K562 (cell line): ENCODE results near the gene AIFM1. TPM values are rescaled to one million over a fixed set of nuclear protein-coding genes. Genes with fewer than 3 reads are reported as not detected.

Source experiments
- DACH1 ChIP-seq: fragments of 450-650 bp; IDR thresholded peaks from 2 replicates; pipeline ENCODE4 v1.6.1; 2018; ENCODE audit not compliant: partially characterized antibody
- EGR1 ChIP-seq: fragments of 450-650 bp; conservative IDR thresholded peaks from 2 replicates; pipeline ENCODE4 v1.6.1; 2017; ENCODE audit warnings: mild to moderate bottlenecking
- EHMT2 ChIP-seq: fragments of 450-650 bp; IDR thresholded peaks from 2 replicates; pipeline ENCODE4 v1.6.1; 2018; ENCODE audit warnings: antibody characterized with exemption
- IRF9 ChIP-seq: fragments of 450-650 bp; IDR thresholded peaks from 2 replicates; pipeline ENCODE4 v1.6.1; 2016; ENCODE audit warnings: missing biosample characterization, missing genetic modification characterization
- MBD1 ChIP-seq: fragments of 250-450 bp; sonication (Bioruptor Pico); IDR thresholded peaks from 2 replicates; pipeline ENCODE4 v1.8.0; 2022; ENCODE audit warnings: inconsistent platforms
- MEIS2 ChIP-seq: fragments of 450-650 bp; IDR thresholded peaks from 2 replicates; pipeline ENCODE4 v1.6.1; 2014; ENCODE audit warnings: mild to moderate bottlenecking; ENCODE audit not compliant: partially characterized antibody
- NFIC ChIP-seq: fragments of 450-650 bp; IDR thresholded peaks from 2 replicates; pipeline ENCODE4 v1.6.1; 2017; ENCODE audit warnings: mild to moderate bottlenecking, inconsistent platforms
- NR3C1 ChIP-seq: sonication (generic); formaldehyde crosslinking; IDR thresholded peaks from 2 replicates; pipeline ENCODE4 v1.8.1; 2022; ENCODE audit warnings: missing genetic modification reagents
- PML ChIP-seq: IDR thresholded peaks from 2 replicates; pipeline ENCODE4 v1.6.1; 2012; ENCODE audit warnings: low read length, inconsistent platforms
- RCOR1 ChIP-seq, 2 experiments: IDR thresholded peaks; 2 replicates each; pipeline ENCODE4 v1.6.1; 2012; ENCODE audit warnings: low read depth in 2 of 2, low read length in 2 of 2, borderline replicate concordance in 1 of 2, improper control_type of control experiment in 1 of 2
- RNF2 ChIP-seq: sonication (generic); IDR thresholded peaks from 2 replicates; pipeline ENCODE4 v1.6.1; 2016
- SIRT6 ChIP-seq: IDR thresholded peaks from one replicate; pipeline ENCODE4 v1.6.1; 2012; ENCODE audit warnings: low read depth, mild to moderate bottlenecking, control low read depth, inconsistent platforms, low read length, moderate library complexity
- SIX5 ChIP-seq, 2 experiments: IDR thresholded peaks; 2 replicates each; pipeline ENCODE4 v1.6.1; 2011; ENCODE audit warnings: low read length in 2 of 2, borderline replicate concordance in 1 of 2, low read depth in 1 of 2, mild to moderate bottlenecking in 1 of 2, moderate library complexity in 1 of 2; ENCODE audit not compliant: insufficient read depth in 1 of 2
- USF1 ChIP-seq: sonication (generic); formaldehyde crosslinking; IDR thresholded peaks from 2 replicates; pipeline ENCODE4 v1.9.0; 2022; ENCODE audit warnings: mild to moderate bottlenecking, missing genetic modification reagents
- ZNF512 ChIP-seq: IDR thresholded peaks from 2 replicates; pipeline ENCODE4 v1.6.1; 2016; ENCODE audit warnings: missing genetic modification characterization, missing compliant biosample characterization
- ZNF785 ChIP-seq: fragments of 250-450 bp; sonication (Bioruptor Pico); IDR thresholded peaks from 2 replicates; pipeline ENCODE4 v1.4.0; 2020; ENCODE audit warnings: mild to moderate bottlenecking
- polyA plus RNA-seq, 8 experiments: library from polyadenylated mRNA; depleted of rRNA in 4 of 8; stranded (reverse) in 5 of 8; unstranded in 3 of 8; fragments of >200 nt; fragmentation: Nextera tagmentation in 2 of 8; fragmentation: Illumina TruSeq in 1 of 8; extraction: Ambion mirVana in 2 of 8; extraction: Trizol in 1 of 8; gene quantifications; 2 replicates each; pipeline versions ENCODE4 v1.2.1 to v1.2.3, GENCODE V29; 2011 to 2014; ENCODE audit warnings: inconsistent platforms in 1 of 8, missing spikeins in 1 of 8
- total RNA-seq, 7 experiments: library from RNA; depleted of rRNA in 6 of 7; stranded (reverse); fragments of >200 nt in 6 of 7; fragmentation: Illumina TruSeq in 2 of 7; extraction: Trizol in 2 of 7; gene quantifications; 2 replicates each; pipeline versions ENCODE4 v1.2.1 to v1.2.3, GENCODE V29; 2011 to 2021; ENCODE audit warnings: low replicate concordance in 1 of 7
- TF ChIP-seq, protein P1 (sequence below): sonication (generic); formaldehyde crosslinking; IDR thresholded peaks from 2 replicates; pipeline ENCODE4 v1.8.0; 2022; ENCODE audit warnings: mild to moderate bottlenecking, missing genetic modification reagents
- TF ChIP-seq, protein P2 (sequence below), 2 experiments: fragments of 450-650 bp; IDR thresholded peaks; 2 replicates each; pipeline ENCODE4 v1.6.1; 2016

AIFM1 gene
- total and polyA plus RNA-seq, 9 of the 15 experiments (the other 6 are each of a cell fraction or from before 2014, with no cell fraction given): 51.0 to 117 (median 91.2) TPM

GRCh38 chrX:130120746-130121504, 44.7 kb downstream of the AIFM1 start (continued):
- no peak for TF ChIP-seq DACH1
- no peak for TF ChIP-seq RNF2
- no peak for TF ChIP-seq RCOR1 (IDR thresholded peaks at IDR 0.05; ENCODE audit: borderline replicate concordance in 1 of 2, low read depth in 2 of 2, low read length in 2 of 2)
- TF ChIP-seq, protein P1, sequence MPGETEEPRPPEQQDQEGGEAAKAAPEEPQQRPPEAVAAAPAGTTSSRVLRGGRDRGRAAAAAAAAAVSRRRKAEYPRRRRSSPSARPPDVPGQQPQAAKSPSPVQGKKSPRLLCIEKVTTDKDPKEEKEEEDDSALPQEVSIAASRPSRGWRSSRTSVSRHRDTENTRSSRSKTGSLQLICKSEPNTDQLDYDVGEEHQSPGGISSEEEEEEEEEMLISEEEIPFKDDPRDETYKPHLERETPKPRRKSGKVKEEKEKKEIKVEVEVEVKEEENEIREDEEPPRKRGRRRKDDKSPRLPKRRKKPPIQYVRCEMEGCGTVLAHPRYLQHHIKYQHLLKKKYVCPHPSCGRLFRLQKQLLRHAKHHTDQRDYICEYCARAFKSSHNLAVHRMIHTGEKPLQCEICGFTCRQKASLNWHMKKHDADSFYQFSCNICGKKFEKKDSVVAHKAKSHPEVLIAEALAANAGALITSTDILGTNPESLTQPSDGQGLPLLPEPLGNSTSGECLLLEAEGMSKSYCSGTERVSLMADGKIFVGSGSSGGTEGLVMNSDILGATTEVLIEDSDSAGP (CRISPR knock-in tag): no peak
- TF ChIP-seq MBD1 (CRISPR knock-in tag): no peak
- no peak for TF ChIP-seq MEIS2
- peak; percentile 64 for TF ChIP-seq ZNF512 (tag)
- TF ChIP-seq NFIC: 0 out of 2 replicates have a peak, but pooled peaks have one; percentile 14
- no peak for TF ChIP-seq SIX5 (IDR thresholded peaks at IDR 0.05; ENCODE audit: borderline replicate concordance in 1 of 2, insufficient read depth in 1 of 2, low read depth in 1 of 2, low read length in 2 of 2)
- no peak for TF ChIP-seq USF1 (CRISPR knock-in tag)
- no peak for TF ChIP-seq IRF9 (tag)
- TF ChIP-seq ZNF785 (CRISPR knock-in tag): no peak
- TF ChIP-seq EGR1: no peak; the same call in 1 of the 2 replicates
- no peak for TF ChIP-seq PML
- TF ChIP-seq NR3C1 (CRISPR knock-in tag): no peak
- TF ChIP-seq EHMT2: no peak
- TF ChIP-seq, protein P2, sequence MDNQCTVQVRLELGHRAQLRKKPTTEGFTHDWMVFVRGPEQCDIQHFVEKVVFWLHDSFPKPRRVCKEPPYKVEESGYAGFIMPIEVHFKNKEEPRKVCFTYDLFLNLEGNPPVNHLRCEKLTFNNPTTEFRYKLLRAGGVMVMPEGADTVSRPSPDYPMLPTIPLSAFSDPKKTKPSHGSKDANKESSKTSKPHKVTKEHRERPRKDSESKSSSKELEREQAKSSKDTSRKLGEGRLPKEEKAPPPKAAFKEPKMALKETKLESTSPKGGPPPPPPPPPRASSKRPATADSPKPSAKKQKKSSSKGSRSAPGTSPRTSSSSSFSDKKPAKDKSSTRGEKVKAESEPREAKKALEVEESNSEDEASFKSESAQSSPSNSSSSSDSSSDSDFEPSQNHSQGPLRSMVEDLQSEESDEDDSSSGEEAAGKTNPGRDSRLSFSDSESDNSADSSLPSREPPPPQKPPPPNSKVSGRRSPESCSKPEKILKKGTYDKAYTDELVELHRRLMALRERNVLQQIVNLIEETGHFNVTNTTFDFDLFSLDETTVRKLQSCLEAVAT (IDR thresholded peaks at IDR 0.05): no peak; a peak in 1 of 4 replicates
- TF ChIP-seq SIRT6: no peak
